SK-N-MC (cell line): ENCODE data around the gene CDH4.

Experiments
- DNase-seq: peaks from one replicate; pipeline ENCODE4 v3.0.0-alpha.2; 2011; ENCODE audit warnings: low read depth, low spot score
- H3K27ac ChIP-seq: fragments of 200-600 bp; sonication (generic); 2 replicates; pipeline ENCODE4 v1.5.1; 2016; ENCODE audit warnings: mixed run types
- H3K36me3 ChIP-seq: fragments of 200-600 bp; sonication (generic); 2 replicates; pipeline ENCODE4 v1.6.1; 2017; ENCODE audit warnings: antibody characterized with exemption, low read length, mixed read lengths; ENCODE audit not compliant: insufficient read depth
- H3K4me3 ChIP-seq: fragments of 200-600 bp; sonication (generic); 2 replicates; pipeline ENCODE4 v1.5.1; 2016
- H3K9ac ChIP-seq: fragments of 200-600 bp; sonication (generic); 2 replicates; pipeline ENCODE4 v1.8.0; 2017; ENCODE audit warnings: mixed run types, mixed read lengths; ENCODE audit not compliant: insufficient read length
- H3K9me3 ChIP-seq: fragments of 200-600 bp; sonication (generic); 2 replicates; pipeline ENCODE4 v1.6.1; 2017; ENCODE audit warnings: low read depth, mild to moderate bottlenecking, antibody characterized with exemption, low read length, moderate library complexity, mixed read lengths
- EZH2 ChIP-seq: fragments of 200-600 bp; sonication (generic); IDR thresholded peaks from one replicate; pipeline ENCODE4 v1.6.1; 2017; ENCODE audit warnings: antibody characterized with exemption
- FOXP2 ChIP-seq: optimal IDR thresholded peaks from 2 replicates; pipeline ENCODE3; 2011; ENCODE audit warnings: mild to moderate bottlenecking, moderate library complexity; ENCODE audit not compliant: insufficient read depth; ENCODE audit errors: extremely low read length, control extremely low read depth
- POLR2AphosphoS5 ChIP-seq: IDR thresholded peaks from 2 replicates; pipeline ENCODE4 v1.6.1; 2012; ENCODE audit warnings: mild to moderate bottlenecking, low read depth, low read length, borderline replicate concordance

The CDH4 gene

GRCh38 chr20:61673152-61673847 lies 421.2 kb downstream of the CDH4 start:
- Histone ChIP-seq H3K27ac (no peak overlapping the region), H3K9ac (no peak overlapping the region), H3K9me3 (no peaks in the 10 kb centered on the region), H3K36me3 (no peaks in the 10 kb centered on the region), H3K4me3 (no peak overlapping the region)
- TF ChIP-seq EZH2, result no peak
- TF ChIP-seq FOXP2, result no peak
- no peak for TF ChIP-seq POLR2AphosphoS5
- no peak for DNase-seq

- no peak for DNase-seq
- TF ChIP-seq FOXP2, result no peak
- no peak for TF ChIP-seq EZH2
- no peak for TF ChIP-seq POLR2AphosphoS5
- Histone ChIP-seq H3K36me3 (no peaks in the 10 kb centered on the region), H3K9ac (no peak overlapping the region), H3K27ac (no peak overlapping the region), H3K4me3 (no peak overlapping the region), H3K9me3 (no peaks in the 10 kb centered on the region)
Observed at GRCh38 chr20:61674121-61674520, 422.1 kb downstream of the CDH4 start.

GRCh38 chr20:61674688-61675087 lies 422.6 kb downstream of the CDH4 start:
- H3K27ac ChIP-seq, result no peak overlapping the region
- no peak overlapping the region for H3K9ac ChIP-seq
- no peaks in the 10 kb centered on the region for H3K9me3 ChIP-seq
- no peaks in the 10 kb centered on the region for H3K36me3 ChIP-seq
- no peak for TF ChIP-seq FOXP2
- H3K4me3 ChIP-seq, result no peak overlapping the region
- no peak for DNase-seq

DNA sequence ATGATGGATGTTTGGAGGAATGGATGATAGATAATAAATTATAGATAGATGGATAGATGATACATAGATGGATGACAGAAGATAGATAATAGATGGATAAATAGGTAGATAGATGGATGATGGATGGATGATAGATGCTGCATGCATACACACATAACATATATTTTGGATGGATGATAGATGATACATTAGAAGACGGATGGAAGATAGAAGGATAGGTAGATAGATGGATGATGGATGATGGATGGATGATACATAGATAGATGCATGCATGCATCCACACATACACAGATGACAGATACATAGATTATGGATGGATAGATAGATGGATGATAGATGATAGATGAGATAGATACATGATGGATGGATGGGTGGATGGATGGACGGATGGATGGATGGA lies 425.9 kb downstream of the CDH4 start:
- TF ChIP-seq FOXP2 (no peak), EZH2 (no peak), POLR2AphosphoS5 (no peak)
- no peak overlapping the region for H3K4me3 ChIP-seq
- H3K36me3 ChIP-seq, result no peaks in the 10 kb centered on the region
- no peak overlapping the region for H3K27ac ChIP-seq
- no peak overlapping the region for H3K9ac ChIP-seq
- no peak for DNase-seq
- H3K9me3 ChIP-seq, result no peaks in the 10 kb centered on the region

GRCh38 chr20:61678437-61678836 lies 426.4 kb downstream of the CDH4 start:
- DNase-seq, result no peak
- H3K9me3 ChIP-seq, result no peaks in the 10 kb centered on the region
- H3K9ac ChIP-seq, result no peak overlapping the region
- H3K4me3 ChIP-seq, result no peak overlapping the region
- H3K36me3 ChIP-seq, result no peaks in the 10 kb centered on the region
- H3K27ac ChIP-seq, result no peak overlapping the region
- TF ChIP-seq EZH2 (no peak), POLR2AphosphoS5 (no peak), FOXP2 (no peak)

GRCh38 chr20:61679473-61679872 lies 427.4 kb downstream of the CDH4 start:
- H3K27ac ChIP-seq, result no peak overlapping the region
- no peaks in the 10 kb centered on the region for H3K36me3 ChIP-seq
- H3K9ac ChIP-seq, result no peak overlapping the region
- H3K9me3 ChIP-seq, result no peaks in the 10 kb centered on the region
- TF ChIP-seq FOXP2 (no peak), EZH2 (no peak), POLR2AphosphoS5 (no peak)
- no peak overlapping the region for H3K4me3 ChIP-seq
- no peak for DNase-seq

DNA sequence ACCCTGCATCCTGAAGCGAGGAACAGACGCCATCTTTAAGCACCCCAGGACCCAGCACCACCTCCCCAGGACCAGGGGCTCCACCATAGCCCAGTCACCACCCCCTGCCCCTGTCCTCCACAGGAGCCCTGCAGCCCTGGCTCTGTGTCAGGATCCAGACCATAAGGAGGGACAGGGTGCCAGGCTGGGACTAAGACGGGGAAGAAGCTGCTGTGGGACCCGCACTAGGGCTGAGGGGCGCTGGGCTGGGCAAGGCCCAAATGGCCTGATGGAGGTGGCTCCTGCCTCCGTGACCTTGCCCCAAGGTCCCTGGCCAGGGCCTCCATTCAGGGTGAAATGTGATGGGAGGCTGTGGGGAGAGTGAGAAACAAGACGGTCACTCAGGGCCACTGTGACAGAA lies 428.0 kb downstream of the CDH4 start:
- TF ChIP-seq POLR2AphosphoS5, result no peak
- TF ChIP-seq FOXP2, result no peak
- no peak for TF ChIP-seq EZH2
- no peak overlapping the region for H3K9ac ChIP-seq
- no peaks in the 10 kb centered on the region for H3K36me3 ChIP-seq
- no peak overlapping the region for H3K4me3 ChIP-seq
- DNase-seq, result no peak
- H3K27ac ChIP-seq, result no peak overlapping the region
- H3K9me3 ChIP-seq, result no peaks in the 10 kb centered on the region

DNA sequence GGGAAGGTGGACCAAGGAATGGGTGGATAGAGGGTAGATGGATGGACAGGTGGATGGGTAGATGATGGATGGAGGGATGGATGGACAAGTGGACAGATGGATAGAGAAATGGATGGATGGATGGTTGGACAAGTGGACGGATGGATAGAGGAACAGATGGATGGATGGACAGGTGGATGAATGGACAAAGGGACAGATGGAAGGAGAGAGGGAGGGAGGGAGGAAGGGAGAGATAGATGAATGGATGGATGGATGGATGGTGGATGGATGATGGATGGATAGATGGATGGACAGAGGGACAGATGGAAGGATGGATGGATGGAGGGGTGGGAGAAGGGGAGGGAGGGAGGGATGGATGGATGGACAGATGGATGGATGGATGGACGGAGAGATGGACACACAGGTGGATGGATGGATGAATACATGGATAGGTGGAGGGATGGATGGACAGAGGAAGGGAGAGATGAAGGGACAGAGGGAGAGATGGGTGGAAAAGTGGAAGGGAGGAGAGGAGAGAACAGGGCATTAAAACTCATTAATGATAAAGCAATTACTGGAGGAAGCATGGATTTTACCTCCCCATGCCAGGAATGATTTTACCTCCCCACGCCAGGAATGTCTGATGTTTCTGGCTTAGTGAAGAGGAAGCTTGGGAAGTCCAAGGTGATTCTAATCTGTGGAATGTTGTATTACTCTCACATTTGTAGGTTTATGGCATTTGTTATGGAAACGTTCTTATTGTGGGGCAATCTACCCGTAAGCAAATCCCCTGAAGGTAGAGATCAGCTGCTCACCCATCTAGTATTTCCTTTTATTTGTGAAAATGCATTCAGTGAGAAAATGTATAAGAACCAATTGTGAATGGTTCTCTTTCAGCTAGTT lies 430.3 kb downstream of the CDH4 start:
- H3K9ac ChIP-seq, result no peak overlapping the region
- no peak overlapping the region for H3K4me3 ChIP-seq
- no peaks in the 10 kb centered on the region for H3K9me3 ChIP-seq
- TF ChIP-seq EZH2 (no peak), FOXP2 (no peak), POLR2AphosphoS5 (no peak)
- no peak overlapping the region for H3K27ac ChIP-seq
- no peaks in the 10 kb centered on the region for H3K36me3 ChIP-seq
- no peak for DNase-seq
